ENCODE measurements around the gene PIMREG. TPM values are rescaled to one million over a fixed set of nuclear protein-coding genes. Genes with fewer than 3 reads are reported as not detected.

The PIMREG gene
- polyA plus RNA-seq, 1 donor (not counting 4 experiments of a cell fraction or from before 2014, with no cell fraction given), result 7.5 TPM

DNA sequence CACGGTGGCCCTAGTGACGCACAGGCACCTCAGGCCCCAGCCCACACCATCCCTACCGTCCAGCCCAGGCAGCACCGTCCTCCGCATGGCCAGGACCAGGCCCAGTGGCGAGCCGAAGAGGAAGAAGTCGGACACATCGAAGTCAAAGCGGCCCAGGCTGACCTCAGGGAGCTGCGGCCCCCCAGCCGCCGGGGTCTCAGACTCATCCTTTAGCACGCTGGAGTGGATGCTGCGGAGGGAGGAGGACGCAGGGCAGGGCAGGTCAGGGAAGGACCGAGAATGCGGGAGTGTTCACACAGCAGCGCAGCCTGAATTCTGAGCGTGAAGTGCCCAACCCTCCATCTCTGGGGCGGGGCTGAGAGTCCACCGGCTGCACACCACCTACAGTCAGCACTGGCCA is 30.1 kb downstream of the PIMREG start:
- Histone ChIP-seq H3K4me2 (ENCODE audit: control insufficient read depth, extremely low read depth, insufficient read depth, low read depth, low read length) (no peak overlapping the region), H4K20me1 (ENCODE audit: control insufficient read depth, extremely low read depth, insufficient read depth, low read length) (peaks cover 3% of the 10 kb centered on the region), H3K4me3 (ENCODE audit: control insufficient read depth in 2 of 3, extremely low read depth in 1 of 3, insufficient read depth in 2 of 3, low read depth in 1 of 3, low read length in 3 of 3) (no peak overlapping the region), H3K9me3 (ENCODE audit: control insufficient read depth, low read depth, low read length) (no peaks in the 10 kb centered on the region), H2AFZ (ENCODE audit: control insufficient read depth, low read length) (no peak overlapping the region), H3K9me1 (ENCODE audit: control insufficient read depth, extremely low read depth, insufficient read depth, low read length) (peaks cover 2% of the 10 kb centered on the region), H3K27ac (ENCODE audit: control insufficient read depth, insufficient read depth, low read length) (no peak overlapping the region), H3K4me1 (ENCODE audit: control insufficient read depth, extremely low read depth, insufficient read depth, low read length) (peaks cover 52% of the 10 kb centered on the region), H3K36me3 (ENCODE audit: control insufficient read depth in 2 of 2, extremely low read depth in 1 of 2, insufficient read depth in 2 of 2, low read length in 2 of 2) (peaks cover 1 to 8% of the 10 kb centered on the region in 2 experiments), H3K79me2 (ENCODE audit: control insufficient read depth, insufficient read depth, low read length) (no peaks in the 10 kb centered on the region), H3K9ac (ENCODE audit: control insufficient read depth, extremely low read depth, insufficient read depth, low read length) (no peak overlapping the region), H3K27me3 (ENCODE audit: control insufficient read depth, extremely low read depth, insufficient read depth, low read length) (no peaks in the 10 kb centered on the region)
- TF ChIP-seq EZH2 (IDR thresholded peaks at IDR 0.05; ENCODE audit: low read length), result no peak
- TF ChIP-seq, protein P1, sequence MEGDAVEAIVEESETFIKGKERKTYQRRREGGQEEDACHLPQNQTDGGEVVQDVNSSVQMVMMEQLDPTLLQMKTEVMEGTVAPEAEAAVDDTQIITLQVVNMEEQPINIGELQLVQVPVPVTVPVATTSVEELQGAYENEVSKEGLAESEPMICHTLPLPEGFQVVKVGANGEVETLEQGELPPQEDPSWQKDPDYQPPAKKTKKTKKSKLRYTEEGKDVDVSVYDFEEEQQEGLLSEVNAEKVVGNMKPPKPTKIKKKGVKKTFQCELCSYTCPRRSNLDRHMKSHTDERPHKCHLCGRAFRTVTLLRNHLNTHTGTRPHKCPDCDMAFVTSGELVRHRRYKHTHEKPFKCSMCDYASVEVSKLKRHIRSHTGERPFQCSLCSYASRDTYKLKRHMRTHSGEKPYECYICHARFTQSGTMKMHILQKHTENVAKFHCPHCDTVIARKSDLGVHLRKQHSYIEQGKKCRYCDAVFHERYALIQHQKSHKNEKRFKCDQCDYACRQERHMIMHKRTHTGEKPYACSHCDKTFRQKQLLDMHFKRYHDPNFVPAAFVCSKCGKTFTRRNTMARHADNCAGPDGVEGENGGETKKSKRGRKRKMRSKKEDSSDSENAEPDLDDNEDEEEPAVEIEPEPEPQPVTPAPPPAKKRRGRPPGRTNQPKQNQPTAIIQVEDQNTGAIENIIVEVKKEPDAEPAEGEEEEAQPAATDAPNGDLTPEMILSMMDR (optimal IDR thresholded peaks at IDR 0.05 in 1 of 3, IDR thresholded peaks at IDR 0.05 in 1 of 3, conservative IDR thresholded peaks at IDR 0.05 in 1 of 3; ENCODE audit: extremely low read depth in 1 of 3, insufficient read depth in 2 of 3, low read length in 3 of 3), result no peak
- dilution Hi-C loops (cut with MboI; ENCODE audit: extremely low pct_ligation_motif_present, low sequenced_read_pairs), result no loop called here
- FAIRE-seq (no peak), DNase-seq (ENCODE audit: low read depth, low spot score) (no peak)

DNA sequence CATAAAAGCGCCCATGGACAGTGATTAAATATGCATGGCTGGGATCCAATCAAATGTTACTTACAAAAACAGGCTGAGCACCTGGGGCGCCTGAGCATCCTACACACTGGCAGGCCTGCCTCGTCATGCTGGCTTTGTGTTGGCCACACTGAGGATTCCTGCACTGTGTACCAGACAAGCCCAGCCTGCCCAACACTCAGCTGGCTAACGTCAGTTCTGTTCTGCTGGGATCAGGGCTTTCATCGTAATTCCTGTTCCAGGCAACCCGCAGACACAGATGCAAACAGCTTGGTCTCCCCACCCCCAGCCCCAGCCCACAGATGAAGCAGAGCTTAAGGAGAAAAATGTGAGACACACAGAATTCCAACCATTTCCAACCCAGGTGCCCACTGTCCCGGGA is 30.7 kb downstream of the PIMREG start:
- TF ChIP-seq, protein P1 (optimal IDR thresholded peaks at IDR 0.05 in 1 of 3, IDR thresholded peaks at IDR 0.05 in 1 of 3, conservative IDR thresholded peaks at IDR 0.05 in 1 of 3; ENCODE audit: extremely low read depth in 1 of 3, insufficient read depth in 2 of 3, low read length in 3 of 3), result no peak
- no peak for TF ChIP-seq EZH2 (IDR thresholded peaks at IDR 0.05; ENCODE audit: low read length)
- no peak overlapping the region for H2AFZ ChIP-seq (ENCODE audit: control insufficient read depth, low read length)
- H3K9me1 ChIP-seq (ENCODE audit: control insufficient read depth, extremely low read depth, insufficient read depth, low read length), result peaks cover 2% of the 10 kb centered on the region
- peaks cover 52% of the 10 kb centered on the region for H3K4me1 ChIP-seq (ENCODE audit: control insufficient read depth, extremely low read depth, insufficient read depth, low read length)
- H3K27me3 ChIP-seq (ENCODE audit: control insufficient read depth, extremely low read depth, insufficient read depth, low read length), result no peaks in the 10 kb centered on the region
- peak overlapping the region; percentile 63 for H3K4me2 ChIP-seq (ENCODE audit: control insufficient read depth, extremely low read depth, insufficient read depth, low read depth, low read length)
- peaks cover 3% of the 10 kb centered on the region for H4K20me1 ChIP-seq (ENCODE audit: control insufficient read depth, extremely low read depth, insufficient read depth, low read length)
- dilution Hi-C loops (cut with MboI; ENCODE audit: extremely low pct_ligation_motif_present, low sequenced_read_pairs), result no loop called here
- H3K27ac ChIP-seq (ENCODE audit: control insufficient read depth, insufficient read depth, low read length), result peak overlapping the region; percentile 61
- no peaks in the 10 kb centered on the region for H3K79me2 ChIP-seq (ENCODE audit: control insufficient read depth, insufficient read depth, low read length)
- peaks cover 1 to 8% of the 10 kb centered on the region in 2 experiments for H3K36me3 ChIP-seq (ENCODE audit: control insufficient read depth in 2 of 2, extremely low read depth in 1 of 2, insufficient read depth in 2 of 2, low read length in 2 of 2)
- H3K4me3 ChIP-seq (ENCODE audit: control insufficient read depth in 2 of 3, extremely low read depth in 1 of 3, insufficient read depth in 2 of 3, low read depth in 1 of 3, low read length in 3 of 3), result no peak overlapping the region
- peak; percentile 75 for DNase-seq (ENCODE audit: low read depth, low spot score)
- FAIRE-seq, result peak; percentile 89
- no peaks in the 10 kb centered on the region for H3K9me3 ChIP-seq (ENCODE audit: control insufficient read depth, low read depth, low read length)
- no peak overlapping the region for H3K9ac ChIP-seq (ENCODE audit: control insufficient read depth, extremely low read depth, insufficient read depth, low read length)
